ENCODE measurements around the gene OR5W2.
"Not testable (repeated sequence)": the region's sequence is repeated elsewhere in the genome, so short reads cannot be mapped to it uniquely, and the experiment has no call there.

The OR5W2 gene

DNA sequence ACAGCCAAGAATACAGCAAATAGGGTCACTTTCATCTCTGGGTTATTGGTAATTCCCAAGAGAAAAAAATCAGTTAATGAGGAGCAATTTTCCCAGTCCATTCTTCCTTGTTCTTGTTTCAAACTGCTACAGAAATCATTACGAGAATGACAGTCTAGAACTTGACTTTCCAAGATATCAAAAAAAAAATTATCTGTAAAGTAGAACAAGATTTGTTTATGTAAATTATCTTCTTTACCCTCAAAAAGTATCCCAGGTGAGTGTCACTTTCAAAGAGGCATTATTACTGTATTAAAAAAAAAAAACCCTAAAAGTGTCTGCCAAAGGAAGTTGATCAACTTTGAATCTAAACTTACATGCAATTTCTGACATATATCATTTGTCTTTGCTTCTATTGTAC lies at the start of gene OR5W2:
OR5W2 (minus strand) TSS at position 101 of the 400 bp plus-strand sequence; CDS start at position 101, 0 bp downstream.
- no peak for DNase-seq (ENCODE audit: low spot score)
- no peak for FAIRE-seq

GRCh38 chr11:55956521-55956920 lies 42.1 kb upstream of the OR5W2 start:
- DNase-seq (ENCODE audit: low spot score): no peak
- no peak for FAIRE-seq

GRCh38 chr11:55949330-55949729 lies 34.9 kb upstream of the OR5W2 start:
- no peak for DNase-seq (ENCODE audit: low spot score)
- no peak for FAIRE-seq

DNA sequence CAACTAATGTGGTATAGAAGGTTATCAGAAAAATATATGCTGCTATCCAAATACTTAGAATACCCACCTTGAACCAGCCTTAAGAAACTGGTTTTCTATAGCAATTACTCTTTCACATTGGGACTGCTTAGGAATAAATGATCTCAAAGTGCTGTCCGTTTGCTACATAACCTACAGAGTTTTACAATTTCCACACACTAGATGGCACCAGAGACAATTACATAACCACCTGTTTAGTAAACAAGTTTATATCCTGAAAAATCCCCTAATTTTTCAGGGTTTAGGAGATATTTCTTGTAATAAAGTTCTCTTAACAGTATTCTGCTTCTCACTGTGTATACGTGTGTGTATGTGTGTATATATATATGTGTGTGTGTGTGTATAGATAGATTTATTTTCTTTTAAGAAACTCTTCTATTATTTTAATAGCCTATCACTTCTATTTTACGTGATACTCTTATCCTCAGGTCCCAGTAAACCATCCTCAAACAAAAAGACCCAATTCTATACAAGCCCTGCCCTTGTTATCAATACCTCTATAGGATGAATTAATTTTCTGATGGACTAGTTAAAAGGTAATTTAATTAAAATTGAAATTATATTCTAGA lies 28.5 kb upstream of the OR5W2 start:
- FAIRE-seq (no peak), DNase-seq (ENCODE audit: low spot score) (peak; percentile 11)

- FAIRE-seq: no peak
- DNase-seq (ENCODE audit: low spot score): no peak
Measured at GRCh38 chr11:55936300-55936699, 21.9 kb upstream of the OR5W2 start, which contains the start of gene OR5I1. OR5I1 (minus strand) TSS chr11:55936400; CDS start chr11:55936400, 0 bp downstream.

GRCh38 chr11:55920537-55920936 lies 6.2 kb upstream of the OR5W2 start:
- DNase-seq (ENCODE audit: low spot score) (no peak), FAIRE-seq (no peak)

- FAIRE-seq: no peak
- no peak for DNase-seq (ENCODE audit: low spot score)
Measured at GRCh38 chr11:55902308-55902707, 12.1 kb downstream of the OR5W2 start.

DNA sequence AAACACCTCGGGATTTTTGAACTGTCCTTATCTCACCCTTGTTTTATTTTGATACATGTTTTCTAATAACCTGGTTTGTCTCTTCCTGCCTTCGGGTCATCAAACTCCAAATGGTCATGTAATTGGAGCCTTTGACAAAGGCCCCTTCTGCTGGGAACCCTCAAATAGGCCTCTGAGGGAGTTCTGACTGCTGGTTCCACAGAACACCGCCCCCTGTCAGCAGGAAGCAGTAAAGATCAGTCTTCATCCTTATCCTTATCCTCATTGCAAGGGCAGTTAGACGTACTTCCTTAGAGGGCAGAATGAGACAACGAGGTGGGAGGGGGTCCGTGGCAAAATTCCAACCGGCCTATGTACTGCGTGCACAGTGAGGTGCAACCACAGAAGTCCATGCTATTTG lies 19.2 kb downstream of the OR5W2 start:
- FAIRE-seq: no peak
- DNase-seq (ENCODE audit: low spot score): no peak

DNA sequence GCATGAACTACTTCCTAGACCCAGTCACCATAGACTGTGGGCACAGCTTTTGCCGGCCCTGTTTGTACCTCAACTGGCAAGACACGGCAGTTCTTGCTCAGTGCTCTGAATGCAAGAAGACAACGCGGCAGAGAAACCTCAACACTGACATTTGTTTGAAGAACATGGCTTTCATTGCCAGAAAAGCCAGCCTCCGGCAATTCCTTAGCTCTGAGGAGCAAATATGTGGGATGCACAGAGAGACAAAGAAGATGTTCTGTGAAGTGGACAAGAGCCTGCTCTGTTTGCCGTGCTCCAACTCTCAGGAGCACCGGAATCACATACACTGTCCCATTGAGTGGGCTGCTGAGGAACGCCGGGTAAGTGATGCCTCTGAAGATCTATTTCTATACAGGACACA lies 28.9 kb downstream of the OR5W2 start:
- not testable (repeated sequence) for DNase-seq (ENCODE audit: low spot score); FAIRE-seq

- DNase-seq (ENCODE audit: low spot score); FAIRE-seq: not testable (repeated sequence)
Measured at GRCh38 chr11:55884995-55885394, 29.4 kb downstream of the OR5W2 start.

GRCh38 chr11:55882997-55883396 lies 31.4 kb downstream of the OR5W2 start, which contains the start of gene TRIM51:
TRIM51 (plus strand) TSS chr11:55883297; CDS start chr11:55885429, 2,132 bp downstream.
- DNase-seq (ENCODE audit: low spot score); FAIRE-seq: not testable (repeated sequence)

DNA sequence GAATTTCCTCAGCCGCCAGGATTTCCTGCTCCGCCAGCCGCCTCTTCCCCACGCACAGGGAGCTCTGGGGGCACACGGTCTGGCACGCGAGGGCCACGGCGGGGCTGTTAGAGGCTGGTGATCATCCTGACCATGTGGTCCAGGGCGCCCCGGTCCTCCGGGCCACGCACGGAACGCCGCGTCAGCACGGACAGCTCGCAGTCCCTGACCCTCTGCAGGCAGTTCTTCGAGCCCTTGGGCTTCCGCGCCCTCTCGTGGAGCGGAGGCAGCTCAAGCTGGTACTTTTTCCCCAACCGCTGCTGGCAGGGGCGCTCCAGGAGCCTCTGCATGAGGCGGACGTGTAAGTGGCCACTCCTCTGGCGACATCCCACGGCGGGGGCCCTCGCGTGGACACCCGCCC lies 41.2 kb downstream of the OR5W2 start:
- not testable (repeated sequence) for FAIRE-seq

GRCh38 chr11:55872731-55873130 lies 41.7 kb downstream of the OR5W2 start:
- FAIRE-seq; DNase-seq (ENCODE audit: low spot score): not testable (repeated sequence)

More for the DNA sequence above, 41.2 kb downstream of the OR5W2 start:
- DNase-seq (ENCODE audit: low spot score): not testable (repeated sequence)

GRCh38 chr11:55867354-55867753 lies 47.0 kb downstream of the OR5W2 start:
- not testable (repeated sequence) for DNase-seq (ENCODE audit: low spot score); FAIRE-seq

Data from RCC 7860 (cell line).